Right ventricle myocardium inferior (tissue), 1 donor: ENCODE measurements around the gene TNNC2. TPM values are rescaled to one million over a fixed set of nuclear protein-coding genes. Genes with fewer than 3 reads are reported as not detected.

ENCODE experiments used
- ATAC-seq: fragments of 200-7000 bp; cut with Tn5 transposase; one replicate; pipeline ENCODE4 v1.9.1; 2020; ENCODE audit warnings: mild to moderate bottlenecking, moderate library complexity
- DNase-seq: peaks from one replicate; pipeline ENCODE4 v3.0.0; 2021; ENCODE audit errors: missing footprints
- intact Hi-C: fragments of 100-400 bp; cut with DNase I; formaldehyde crosslinking; loops from one replicate; pipeline ENCODE4 v1.11.0; 2022
- total RNA-seq: library from RNA; stranded (reverse); fragmentation: NEBNext Ultra II Directional; extraction: Animal tissue kit (Norgen Biotek cat#: 25700); gene quantifications from one replicate; pipeline ENCODE4 v1.2.1, GENCODE V29; 2021
- donor health status: DM: no; HTN: yes; CAD: no; lungs with severe emphysema.

Gene TNNC2
- total RNA-seq, 1 donor from 2014 or later, result not detected

DNA sequence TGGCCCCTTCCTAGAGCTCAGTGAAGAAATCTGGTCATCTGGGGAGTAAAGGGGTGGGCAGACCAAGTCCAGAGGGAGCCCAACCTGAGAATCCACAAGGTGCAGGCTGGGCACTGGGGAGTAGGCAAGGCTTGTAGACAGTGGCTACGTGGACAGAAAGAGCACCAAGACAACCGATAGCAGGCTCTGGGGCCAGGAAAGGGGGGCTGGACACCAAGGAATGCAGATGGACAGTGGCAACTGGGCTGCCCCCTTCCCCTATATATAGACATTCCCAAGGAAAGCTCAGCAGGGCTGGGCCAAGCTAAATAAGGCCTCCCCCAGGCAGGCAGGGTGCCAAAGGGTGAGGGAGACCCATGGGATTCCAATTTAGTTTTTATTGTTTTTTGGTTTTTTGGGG, 1.5 kb upstream of the TNNC2 start:
- no peak for ATAC-seq
- no peak for DNase-seq
- intact Hi-C loops, result loop anchor here (10.0 kb wide), 1 partner anchor 256 kb away; the partner anchor contains the start of gene NCOA5

GRCh38 chr20:45827712-45828111, 600 bp upstream of the TNNC2 start:
- intact Hi-C loops, result loop anchor here (10.0 kb wide), 1 partner anchor 257 kb away; the partner anchor contains the start of gene NCOA5
- ATAC-seq (no peak), DNase-seq (no peak)

- DNase-seq, result no peak
- intact Hi-C loops, result loop anchor here (10.0 kb wide), 1 partner anchor 258 kb away; the partner anchor contains the start of gene NCOA5
These were observed 612 bp downstream of the TNNC2 start for GRCh38 chr20:45826381-45827019.

GRCh38 chr20:45823949-45824835, 2.9 kb downstream of the TNNC2 start:
- peak; percentile 76 for DNase-seq
- ATAC-seq, result peak; percentile 72
- intact Hi-C loops, result loop anchor here (10.0 kb wide), 1 partner anchor 261 kb away; the partner anchor contains the start of gene NCOA5

More at GRCh38 chr20:45826381-45827019, 612 bp downstream of the TNNC2 start:
- peak; percentile 60 for ATAC-seq

DNA sequence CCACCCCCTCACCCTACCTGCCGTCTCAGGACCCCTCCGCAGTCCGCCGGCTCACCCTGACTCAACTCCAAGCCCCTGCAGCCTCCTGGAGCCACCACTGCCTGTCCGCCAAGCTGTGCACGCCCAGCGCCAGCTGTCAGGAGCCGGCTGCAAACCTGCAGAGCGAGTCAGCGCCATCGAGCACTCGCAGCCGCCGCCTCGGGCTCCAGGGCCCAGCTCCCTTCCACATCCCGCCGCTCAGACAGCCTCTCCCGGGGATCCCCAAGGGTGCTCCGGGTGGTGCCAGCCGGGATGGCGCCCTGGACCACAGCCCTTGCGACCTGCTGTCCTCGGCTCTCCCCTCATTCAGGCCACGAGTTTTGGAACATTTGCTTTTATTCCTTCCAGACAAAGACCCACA, 4.3 kb downstream of the TNNC2 start:
- intact Hi-C loops, result loop anchor here (10.0 kb wide), 1 partner anchor 262 kb away; the partner anchor contains the start of gene NCOA5
- ATAC-seq (peak; percentile 32), DNase-seq (peak; percentile 73)

DNA sequence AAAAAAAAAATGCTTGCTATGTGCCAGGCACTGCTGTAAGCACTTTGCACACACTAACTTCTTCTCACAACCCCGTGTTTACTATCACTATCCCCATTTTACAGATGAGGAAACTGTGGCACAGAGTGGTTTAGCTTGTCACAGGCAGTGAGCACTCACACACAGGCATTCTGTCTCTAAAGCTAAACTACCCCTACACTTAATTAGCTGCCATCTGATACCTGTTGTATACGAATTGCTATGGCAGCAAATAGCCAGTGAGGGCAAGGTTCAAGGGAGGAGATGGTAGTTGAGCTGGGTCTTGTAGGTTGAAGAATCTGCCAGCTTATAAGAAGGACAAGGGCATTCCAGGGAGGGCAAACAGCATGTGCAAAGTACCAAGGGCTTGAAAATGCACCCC, 5.2 kb downstream of the TNNC2 start:
- intact Hi-C loops, result loop anchor here (10.0 kb wide), 1 partner anchor 263 kb away; the partner anchor contains the start of gene NCOA5
- no peak for ATAC-seq
- DNase-seq, result no peak

DNA sequence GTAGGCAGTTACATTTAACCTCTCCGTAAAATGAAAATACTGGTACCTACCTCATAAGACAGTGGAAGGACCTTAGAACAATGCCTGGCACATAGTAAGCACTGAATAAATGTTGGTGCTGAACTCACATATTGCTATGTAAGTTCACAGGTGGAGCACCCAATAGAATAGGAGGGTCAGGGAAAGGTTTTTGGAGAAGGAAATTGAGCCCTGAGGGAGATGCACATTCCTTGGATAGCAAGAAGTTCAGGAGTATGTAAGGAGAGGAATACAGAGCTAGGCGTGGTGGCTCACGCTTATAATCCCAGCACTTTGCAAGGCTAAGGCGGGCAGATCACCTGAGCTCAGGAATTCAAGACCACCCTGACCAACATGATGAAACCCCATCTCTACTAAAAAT, 7.6 kb downstream of the TNNC2 start:
- intact Hi-C loops, result no loop called here
- DNase-seq (no peak), ATAC-seq (no peak)

DNA sequence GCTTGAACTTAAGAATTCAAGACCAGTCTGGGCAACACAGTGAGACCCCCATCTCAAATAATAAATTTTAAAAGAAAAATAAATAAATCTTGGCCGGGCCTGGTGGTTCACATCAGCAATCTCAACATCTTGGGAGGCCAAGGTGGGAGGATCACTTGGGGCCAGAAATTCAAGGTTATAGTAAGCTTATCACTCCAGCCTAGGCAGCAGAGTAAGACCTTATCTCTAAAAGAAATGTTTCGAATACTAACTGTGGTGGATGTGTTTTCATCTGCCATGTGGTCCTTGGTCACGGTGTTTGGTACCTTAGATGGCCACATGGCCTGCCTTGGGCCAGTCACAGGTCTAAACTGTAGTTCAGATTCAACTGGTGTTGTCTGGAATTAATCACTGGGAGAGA, 8.9 kb downstream of the TNNC2 start:
- no peak for DNase-seq
- intact Hi-C loops, result no loop called here
- no peak for ATAC-seq

- intact Hi-C loops, result no loop called here
- no peak for ATAC-seq
These were observed 9.5 kb downstream of the TNNC2 start for GRCh38 chr20:45817376-45818194.

GRCh38 chr20:45816951-45817350, 10.2 kb downstream of the TNNC2 start:
- intact Hi-C loops, result no loop called here
- ATAC-seq, result no peak
- no peak for DNase-seq

More at GRCh38 chr20:45817376-45818194, 9.5 kb downstream of the TNNC2 start:
- no peak for DNase-seq

GRCh38 chr20:45814314-45814713, 12.8 kb downstream of the TNNC2 start:
- no peak for ATAC-seq
- intact Hi-C loops, result no loop called here
- no peak for DNase-seq

DNA sequence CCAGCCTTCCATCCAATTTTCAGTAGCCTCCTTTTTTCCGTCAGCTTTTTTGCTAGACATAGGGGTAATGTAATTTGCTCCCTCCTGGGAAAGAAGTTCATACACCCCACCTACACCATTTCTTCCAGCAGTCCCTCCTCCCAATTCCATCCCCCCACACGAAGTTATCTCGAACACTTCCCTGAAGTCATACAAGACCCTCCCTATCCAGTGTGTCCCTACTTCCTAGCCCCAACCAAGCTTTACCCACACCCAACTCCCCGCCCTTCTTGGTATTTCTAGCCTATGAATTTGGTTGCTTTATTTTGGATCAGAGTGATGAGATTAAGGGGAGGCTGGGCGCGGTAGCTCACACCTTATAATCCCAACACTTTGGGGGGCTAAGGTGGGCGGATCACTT, 13.6 kb downstream of the TNNC2 start:
- intact Hi-C loops, result no loop called here
- ATAC-seq (no peak), DNase-seq (no peak)

DNA sequence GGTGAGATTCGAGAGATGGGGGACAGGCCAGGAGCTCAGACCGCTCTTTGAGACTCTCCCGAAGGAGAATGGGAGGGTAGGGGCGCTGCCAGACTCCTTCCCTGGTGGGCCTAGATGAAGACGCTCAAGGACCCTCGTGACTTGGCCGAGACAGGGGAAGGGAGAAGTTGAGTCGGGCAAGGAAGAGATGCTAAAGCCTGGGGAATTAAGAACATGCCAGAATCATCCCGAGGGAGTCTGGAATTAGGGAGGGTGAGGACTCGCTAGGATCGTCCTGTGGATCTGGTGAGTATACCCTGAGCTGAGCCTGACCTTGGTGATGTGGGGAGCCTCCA, 14.1 kb downstream of the TNNC2 start:
- ATAC-seq (no peak), DNase-seq (no peak)
- intact Hi-C loops, result no loop called here

DNA sequence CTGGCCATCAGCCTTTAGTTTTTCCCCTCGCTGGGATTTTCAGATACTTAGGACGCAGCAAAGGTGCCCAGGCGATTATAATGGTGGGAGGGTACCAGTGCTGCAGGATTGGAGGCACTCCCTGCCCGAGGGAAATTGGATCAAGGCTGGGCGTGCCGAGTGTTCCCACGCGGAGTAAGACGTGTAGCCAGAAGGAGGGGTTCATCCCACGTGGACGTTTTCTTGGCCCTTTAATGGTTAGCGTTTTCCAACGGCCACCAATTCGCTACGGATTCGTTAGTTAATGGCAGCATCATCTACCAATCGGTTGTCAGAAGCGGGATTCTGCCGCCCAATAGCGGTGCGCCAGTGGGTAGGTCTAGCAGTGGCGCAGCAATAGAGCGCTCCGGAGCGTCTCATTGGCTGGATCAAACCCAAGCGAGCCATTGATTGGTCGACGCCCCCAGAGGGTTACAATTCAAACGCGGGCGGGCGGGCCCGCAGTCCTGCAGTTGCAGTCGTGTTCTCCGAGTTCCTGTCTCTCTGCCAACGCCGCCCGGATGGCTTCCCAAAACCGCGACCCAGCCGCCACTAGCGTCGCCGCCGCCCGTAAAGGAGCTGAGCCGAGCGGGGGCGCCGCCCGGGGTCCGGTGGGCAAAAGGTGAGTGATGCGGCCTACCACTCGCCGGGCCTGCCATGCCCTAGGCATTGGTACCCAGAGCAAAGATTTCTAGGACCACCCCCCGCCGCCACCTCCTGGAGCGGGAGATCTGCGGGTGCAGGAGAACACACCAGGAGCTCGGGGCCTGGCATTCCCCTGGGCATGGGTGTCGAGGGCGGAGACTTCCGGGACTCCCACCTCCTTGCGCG, 14.7 kb downstream of the TNNC2 start, which contains the start of gene UBE2C:
TSS of gene UBE2C (plus strand) at position 488 of the 849 bp plus-strand sequence. CDS start at position 540, 52 bp downstream.
- DNase-seq, result peak; percentile 97
- intact Hi-C loops, result no loop called here

GRCh38 chr20:45810191-45810970, 16.7 kb downstream of the TNNC2 start:
- intact Hi-C loops, result no loop called here
- ATAC-seq (no peak), DNase-seq (no peak)

More for the DNA sequence above, 14.7 kb downstream of the TNNC2 start, which contains the start of gene UBE2C:
- peak; percentile 99 for ATAC-seq

GRCh38 chr20:45801851-45802250, 25.3 kb downstream of the TNNC2 start:
- ATAC-seq, result no peak
- DNase-seq, result no peak
- intact Hi-C loops, result no loop called here
